HCT116 (cell line): ENCODE measurements around the gene SLC12A7. TPM values are rescaled to one million over a fixed set of nuclear protein-coding genes. Genes with fewer than 3 reads are reported as not detected.

Experiments
- ATAC-seq: fragments of 200-7000 bp; cut with Tn5 transposase; 2 replicates; pipeline ENCODE4 v1.9.1; 2020; ENCODE audit warnings: mild to moderate bottlenecking, moderate library complexity
- BruUV-seq: library from RNA; stranded (reverse); fragments of 400-500 nt; replicated peaks from 2 replicates; lab custom pipeline; 2021; lab: Mats Ljungman, UMichigan
- CTCF ChIA-PET: fragments of 300-600 bp; sonication (Branson Sonifier 250); formaldehyde crosslinking; loops from one replicate; lab custom pipeline; 2021; ENCODE audit warnings: antibody characterized with exemption; lab: Charles Lee
- POLR2A ChIA-PET: fragments of 300-600, 350-600 bp; sonication (Branson Sonifier 250); formaldehyde crosslinking; loops from one replicate; lab custom pipeline; 2021; ENCODE audit warnings: antibody characterized with exemption; lab: Charles Lee
- RAD21 ChIA-PET, 2 experiments: fragments of 300-600 bp; sonication (Branson Sonifier 250); formaldehyde crosslinking; loops; one replicate each; lab custom pipeline; 2023; ENCODE audit warnings: low total read pairs in 2 of 2; ENCODE audit not compliant: uncharacterized antibody in 2 of 2, unreplicated experiment in 2 of 2, low non-redundant PET in 1 of 2; lab: Charles Lee
- DNase-seq: peaks from one replicate; pipeline ENCODE4 v3.0.0-alpha.2; 2010; ENCODE audit warnings: low read depth, low spot score
- H2AFZ ChIP-seq: fragments of 200-600 bp; shearing (Covaris generic), sonication (generic); 2 replicates; pipeline ENCODE4 v1.6.1; 2017; ENCODE audit warnings: low read depth, mixed run types, mixed read lengths, antibody characterized with exemption, low read length; ENCODE audit not compliant: poor library complexity, severe bottlenecking
- H3K27ac ChIP-seq: 2 replicates; pipeline ENCODE4 v1.5.1; 2012; ENCODE audit warnings: low read depth, low read length
- H3K27me3 ChIP-seq: fragments of 200-600 bp; sonication (generic); 2 replicates; pipeline ENCODE4 v1.6.1; 2016; ENCODE audit warnings: mixed run types, low read length, mixed read lengths; ENCODE audit not compliant: insufficient read depth
- H3K36me3 ChIP-seq, 2 experiments: fragments of 200-500 bp in 1 of 2; fragments of 200-600 bp in 1 of 2; sonication (Bioruptor generic) in 1 of 2; sonication (generic) in 1 of 2; 2 replicates each; pipeline versions ENCODE4 v1.5.1 to v1.6.1; 2014 to 2016; ENCODE audit warnings: low read length in 2 of 2, inconsistent platforms in 1 of 2, mixed read lengths in 1 of 2, mixed run types in 1 of 2; ENCODE audit not compliant: insufficient read depth in 2 of 2, control insufficient read depth in 1 of 2
- H3K4me1 ChIP-seq, 2 experiments: fragments of 200-600 bp in 1 of 2; sonication (generic) in 1 of 2; 2 replicates each; pipeline versions ENCODE4 v1.5.1 to v1.6.1; 2012 to 2017; ENCODE audit warnings: low read length in 2 of 2, inconsistent platforms in 1 of 2, mild to moderate bottlenecking in 1 of 2, mixed read lengths in 1 of 2, mixed run types in 1 of 2, moderate library complexity in 1 of 2; ENCODE audit not compliant: insufficient read depth in 2 of 2, control insufficient read depth in 1 of 2
- H3K4me2 ChIP-seq: fragments of 200-600 bp; sonication (generic); 2 replicates; pipeline ENCODE4 v1.6.1; 2017; ENCODE audit warnings: mixed run types, low read length, mixed read lengths
- H3K4me3 ChIP-seq, 2 experiments: fragments of 200-600 bp in 1 of 2; sonication (generic) in 1 of 2; replicated peaks in 1 of 2; 2 replicates each; pipeline ENCODE4 v1.5.1; 2011 to 2016; ENCODE audit warnings: low read length in 2 of 2, control low read depth in 1 of 2, low read depth in 1 of 2, mild to moderate bottlenecking in 1 of 2, mixed read lengths in 1 of 2, mixed run types in 1 of 2
- H3K79me2 ChIP-seq: fragments of 200-600 bp; sonication (generic); 2 replicates; pipeline ENCODE4 v1.6.1; 2017; ENCODE audit warnings: mild to moderate bottlenecking, mixed run types, low read length, moderate library complexity, mixed read lengths; ENCODE audit not compliant: insufficient read depth
- H3K9ac ChIP-seq: fragments of 200-600 bp; sonication (generic); 2 replicates; pipeline ENCODE4 v1.6.1; 2016; ENCODE audit warnings: low read length, mixed read lengths
- H3K9me2 ChIP-seq: fragments of 200-600 bp; sonication (generic), shearing (Covaris generic); 2 replicates; pipeline ENCODE4 v1.6.1; 2017; ENCODE audit warnings: mixed run types, mild to moderate bottlenecking, moderate library complexity; ENCODE audit not compliant: insufficient read depth
- H3K9me3 ChIP-seq, 2 experiments: fragments of 200-500 bp in 1 of 2; fragments of 200-600 bp in 1 of 2; sonication (Bioruptor generic) in 1 of 2; sonication (generic) in 1 of 2; 2 replicates each; pipeline ENCODE4 v1.6.1; 2014 to 2017; ENCODE audit warnings: low read length in 2 of 2, mixed read lengths in 2 of 2, inconsistent platforms in 1 of 2, low read depth in 1 of 2, mild to moderate bottlenecking in 1 of 2, mixed run types in 1 of 2, moderate library complexity in 1 of 2; ENCODE audit not compliant: control insufficient read depth in 1 of 2, insufficient read depth in 1 of 2
- H4K20me1 ChIP-seq: fragments of 200-600 bp; sonication (generic), shearing (Covaris generic); 2 replicates; pipeline ENCODE4 v1.6.1; 2017; ENCODE audit warnings: mixed run types, mild to moderate bottlenecking, moderate library complexity; ENCODE audit not compliant: insufficient read depth
- ELF1 ChIP-seq: IDR thresholded peaks from 2 replicates; pipeline ENCODE4 v1.6.1; 2012; ENCODE audit warnings: low read depth, borderline replicate concordance
- EZH2phosphoT487 ChIP-seq: fragments of 200-600 bp; IDR thresholded peaks from 2 replicates; pipeline ENCODE4 v1.6.1; 2018; ENCODE audit warnings: antibody characterized with exemption, borderline replicate concordance
- FOSL1 ChIP-seq: IDR thresholded peaks from 2 replicates; pipeline ENCODE4 v1.6.1; 2012; ENCODE audit warnings: low read depth
- RAD21 ChIP-seq: IDR thresholded peaks from 2 replicates; pipeline ENCODE4 v1.6.1; 2012; ENCODE audit warnings: low read depth, mild to moderate bottlenecking
- REST ChIP-seq: IDR thresholded peaks from 2 replicates; pipeline ENCODE4 v1.6.1; 2012; ENCODE audit warnings: low read depth
- SIN3A ChIP-seq: IDR thresholded peaks from 2 replicates; pipeline ENCODE4 v1.6.1; 2012; ENCODE audit warnings: low read depth
- SP1 ChIP-seq: IDR thresholded peaks from 2 replicates; pipeline ENCODE4 v1.6.1; 2012; ENCODE audit warnings: low read depth
- SRF ChIP-seq: IDR thresholded peaks from 2 replicates; pipeline ENCODE4 v1.6.1; 2012; ENCODE audit warnings: low read depth
- TCF7L2 ChIP-seq: IDR thresholded peaks from 2 replicates; pipeline ENCODE4 v1.7.0; 2011; ENCODE audit warnings: borderline replicate concordance, inconsistent platforms; ENCODE audit not compliant: insufficient read depth, insufficient read length; ENCODE audit errors: extremely low read depth
- ZFX ChIP-seq: fragments of 450-650 bp; IDR thresholded peaks from 2 replicates; pipeline ENCODE4 v1.6.1; 2017
- ZNF274 ChIP-seq: fragments of 200-500 bp; sonication (Bioruptor generic); IDR thresholded peaks from 2 replicates; pipeline ENCODE4 v1.6.1; 2014; ENCODE audit warnings: mild to moderate bottlenecking, low read depth, low read length, inconsistent platforms
- intact Hi-C: fragments of 100-400 bp; cut with micrococcal nuclease; formaldehyde crosslinking; loops from 2 replicates; pipeline ENCODE4 v1.10.0; 2022
- total RNA-seq: library from RNA; stranded (reverse); gene quantifications from one replicate; pipeline ENCODE4 v1.2.1, GENCODE V29; 2021; ENCODE audit not compliant: unreplicated experiment
- TF ChIP-seq, protein P1 (sequence below): IDR thresholded peaks from 2 replicates; pipeline ENCODE4 v1.6.1; 2012
- TF ChIP-seq, protein P2 (sequence below): IDR thresholded peaks from 2 replicates; pipeline ENCODE4 v1.6.1; 2012

The SLC12A7 gene
- total RNA-seq, 1 experiment from 2014 or later: 29.6 TPM

GRCh38 chr5:1133108-1133507 lies 21.2 kb upstream of the SLC12A7 start:
- ChIA-PET CTCF (no interaction called here), POLR2A (no interaction called here), RAD21 (no interaction called here)
- H4K20me1 ChIP-seq: no peaks in the 10 kb centered on the region
- H3K27ac ChIP-seq: no peak overlapping the region
- no peak overlapping the region for H3K4me3 ChIP-seq
- DNase-seq (no peak), ATAC-seq (no peak)
- intact Hi-C loops: no loop called here
- H3K36me3 ChIP-seq: no peaks in the 10 kb centered on the region
- no peaks in the 10 kb centered on the region for H3K9me3 ChIP-seq
- H3K27me3 ChIP-seq: no peaks in the 10 kb centered on the region
- H3K79me2 ChIP-seq: no peaks in the 10 kb centered on the region
- H3K9me2 ChIP-seq: no peaks in the 10 kb centered on the region
- no TSS peak for BruUV-seq
- H3K9ac ChIP-seq: no peak overlapping the region
- TF ChIP-seq ZNF274 (no peak), TCF7L2 (no peak), SP1 (no peak), REST (no peak), SIN3A (no peak), FOSL1 (no peak), ELF1 (no peak), EZH2phosphoT487 (no peak), SRF (no peak), RAD21 (no peak), ZFX (no peak)
- TF ChIP-seq, protein P1, sequence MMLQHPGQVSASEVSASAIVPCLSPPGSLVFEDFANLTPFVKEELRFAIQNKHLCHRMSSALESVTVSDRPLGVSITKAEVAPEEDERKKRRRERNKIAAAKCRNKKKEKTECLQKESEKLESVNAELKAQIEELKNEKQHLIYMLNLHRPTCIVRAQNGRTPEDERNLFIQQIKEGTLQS: no peak
- TF ChIP-seq, protein P2, sequence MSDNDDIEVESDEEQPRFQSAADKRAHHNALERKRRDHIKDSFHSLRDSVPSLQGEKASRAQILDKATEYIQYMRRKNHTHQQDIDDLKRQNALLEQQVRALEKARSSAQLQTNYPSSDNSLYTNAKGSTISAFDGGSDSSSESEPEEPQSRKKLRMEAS: no peak
- no peaks in the 10 kb centered on the region; a peak in 1 of 4 replicates for H3K4me1 ChIP-seq
- no peak overlapping the region for H3K4me2 ChIP-seq
- no peak overlapping the region for H2AFZ ChIP-seq
